ENCODE measurements around the gene ARPIN.

- TF ChIP-seq HMGXB4 (CRISPR knock-in tag; IDR thresholded peaks at IDR 0.05; ENCODE audit: borderline replicate concordance) (no peak), CTCF (IDR thresholded peaks at IDR 0.05) (no peak), PBX3 (IDR thresholded peaks at IDR 0.05) (no peak), POLR2A (IDR thresholded peaks at IDR 0.05; ENCODE audit: low read length) (no peak), BHLHE40 (IDR thresholded peaks at IDR 0.05; ENCODE audit: low read depth, low read length) (no peak), POLR2AphosphoS2 (conservative IDR thresholded peaks at IDR 0.05; ENCODE audit: low read length) (no peak), ZNF302 (CRISPR knock-in tag; IDR thresholded peaks at IDR 0.05) (no peak), MAFK (IDR thresholded peaks at IDR 0.05; ENCODE audit: partially characterized antibody) (no peak), SMC3 (IDR thresholded peaks at IDR 0.05) (no peak), RAD21 (conservative IDR thresholded peaks at IDR 0.05 in 1 of 2, IDR thresholded peaks at IDR 0.05 in 1 of 2) (no peak), EHMT2 (IDR thresholded peaks at IDR 0.05; ENCODE audit: low read depth) (no peak)
Measured at GRCh38 chr15:89958107-89958805, 45.5 kb upstream of the ARPIN start.

All from A549 (cell line).